ENCODE data around the gene OTC. TPM values are rescaled to one million over a fixed set of nuclear protein-coding genes. Genes with fewer than 3 reads are reported as not detected.

Gene OTC
- total and polyA plus RNA-seq, 11 donors = 0.08 TPM; not detected in 10

GRCh38 chrX:38327775-38328081, 24.7 kb upstream of the OTC start:
- intact Hi-C loops (cut with DNase I) = loop anchor here in 4 of 10 donors (5.0 to 10.0 kb wide), 2 partner anchors 400 to 403 kb away; no protein-coding TSS in a partner anchor
- no peak for TF ChIP-seq POLR2A (IDR thresholded peaks at IDR 0.05)
- TF ChIP-seq CTCF (IDR thresholded peaks at IDR 0.05) = peak in 2 of 12 donors; percentile 1 to 6
- Histone ChIP-seq H3K36me3 (no peaks in the 10 kb centered on the region), H3K9me3 (no peaks in the 10 kb centered on the region), H3K27ac (peak overlapping the region in 7 of 12 donors; percentile 29 to 90 (median 84)), H3K4me1 (peaks cover 0 to 13% (median 0%) of the 10 kb centered on the region in 12 donors), H3K27me3 (peaks cover 0 to 3% (median 0%) of the 10 kb centered on the region in 9 donors), H3K4me3 (peak overlapping the region in 10 of 12 donors; percentile 59 to 88 (median 70))
- ATAC-seq (no peak), DNase-seq (no peak)
- WGBS, 4 donors = 17 to 40% (median 21%) methylated on average over 2 to 4 of the region's 4 CpGs

- H3K27me3 ChIP-seq = peaks cover 0 to 24% (median 0%) of the 10 kb centered on the region in 9 donors
- H3K4me3 ChIP-seq = no peak overlapping the region
- peaks cover 0 to 5% (median 0%) of the 10 kb centered on the region in 12 donors for H3K4me1 ChIP-seq
- H3K9me3 ChIP-seq = no peaks in the 10 kb centered on the region
- no peak for ATAC-seq
- no peak for TF ChIP-seq CTCF (IDR thresholded peaks at IDR 0.05)
- no peak for TF ChIP-seq POLR2A (IDR thresholded peaks at IDR 0.05)
- no peaks in the 10 kb centered on the region for H3K36me3 ChIP-seq
- intact Hi-C loops (cut with DNase I) = loop anchor here in 7 of 10 donors (10.0 kb wide), 3 partner anchors 232 to 322 kb away; partner anchors contain the start of gene TSPAN7 (in 3 of the 7)
- no peak overlapping the region for H3K27ac ChIP-seq
- no peak for DNase-seq
These were observed 19.9 kb upstream of the OTC start for GRCh38 chrX:38332505-38332904.

GRCh38 chrX:38335382-38335781, 17.0 kb upstream of the OTC start:
- intact Hi-C loops (cut with DNase I) = loop anchor here in 7 of 10 donors (10.0 kb wide), 3 partner anchors 229 to 319 kb away; partner anchors contain the start of gene TSPAN7 (in 3 of the 7)
- H3K36me3 ChIP-seq = no peaks in the 10 kb centered on the region
- DNase-seq = no peak
- ATAC-seq = no peak
- H3K27ac ChIP-seq = no peak overlapping the region
- peak in 5 of 12 donors; percentile 19 to 38 (median 31) for TF ChIP-seq CTCF (IDR thresholded peaks at IDR 0.05)
- no peak for TF ChIP-seq POLR2A (IDR thresholded peaks at IDR 0.05)
- peaks cover 0 to 29% (median 0%) of the 10 kb centered on the region in 9 donors for H3K27me3 ChIP-seq
- no peaks in the 10 kb centered on the region for H3K9me3 ChIP-seq
- no peaks in the 10 kb centered on the region for H3K4me1 ChIP-seq
- no peak overlapping the region for H3K4me3 ChIP-seq

- intact Hi-C loops (cut with DNase I) = loop anchor here in 7 of 10 donors (10.0 kb wide), 3 partner anchors 228 to 318 kb away; partner anchors contain the start of gene TSPAN7 (in 3 of the 7)
- no peak for ATAC-seq
- no peaks in the 10 kb centered on the region for H3K36me3 ChIP-seq
- TF ChIP-seq CTCF (IDR thresholded peaks at IDR 0.05) (no peak), POLR2A (IDR thresholded peaks at IDR 0.05) (no peak)
- H3K27ac ChIP-seq = peak overlapping the region in 1 of 12 donors; percentile 34
- WGBS, 4 donors = 61 to 66% (median 62%) methylated on average over 5 of the region's 5 CpGs
- H3K4me1 ChIP-seq = no peaks in the 10 kb centered on the region
- no peak overlapping the region for H3K4me3 ChIP-seq
- DNase-seq = no peak
- H3K27me3 ChIP-seq = peaks cover 0 to 29% (median 0%) of the 10 kb centered on the region in 9 donors
- no peaks in the 10 kb centered on the region for H3K9me3 ChIP-seq
These were observed 15.7 kb upstream of the OTC start for GRCh38 chrX:38336538-38337240.

Data from heart left ventricle (tissue), 16 donors.